BLaER1 (cell line): ENCODE data around the gene SLC22A16.
"Not testable (repeated sequence)": the region's sequence is repeated elsewhere in the genome, so short reads cannot be mapped to it uniquely, and the experiment has no call there.

ENCODE experiments used
- H3K27ac ChIP-seq: shearing (Covaris generic); formaldehyde crosslinking; 2 replicates; pipeline ENCODE4 v1.8.1; 2022
- H3K27me3 ChIP-seq: shearing (Covaris generic); formaldehyde crosslinking; 2 replicates; pipeline ENCODE4 v1.8.1; 2022
- H3K36me3 ChIP-seq: shearing (Covaris generic); formaldehyde crosslinking; 2 replicates; pipeline ENCODE4 v1.8.1; 2022
- H3K4me1 ChIP-seq: shearing (Covaris generic); formaldehyde crosslinking; 2 replicates; pipeline ENCODE4 v1.8.1; 2022
- H3K4me2 ChIP-seq: shearing (Covaris generic); formaldehyde crosslinking; 2 replicates; pipeline ENCODE4 v1.8.1; 2022
- H3K4me3 ChIP-seq: shearing (Covaris generic); formaldehyde crosslinking; 2 replicates; pipeline ENCODE4 v1.8.1; 2022
- H3K9ac ChIP-seq: shearing (Covaris generic); formaldehyde crosslinking; 2 replicates; pipeline ENCODE4 v1.8.1; 2022
- H3K9me3 ChIP-seq: shearing (Covaris generic); formaldehyde crosslinking; 2 replicates; pipeline ENCODE4 v1.8.1; 2022
- H4K20me1 ChIP-seq: shearing (Covaris generic); formaldehyde crosslinking; 2 replicates; pipeline ENCODE4 v1.8.1; 2022
- Cebpa-rat ChIP-seq: shearing (Covaris generic); IDR thresholded peaks from 2 replicates; pipeline ENCODE4 v1.8.1; 2022

SLC22A16 gene

GRCh38 chr6:110474500-110474899, 1.9 kb downstream of the SLC22A16 start:
- no peak for TF ChIP-seq Cebpa-rat
- Histone ChIP-seq H3K4me2 (peak overlapping the region; percentile 83), H3K36me3 (peaks cover 25% of the 10 kb centered on the region), H3K9ac (peak overlapping the region; percentile 87), H3K4me3 (peak overlapping the region; percentile 69), H3K9me3 (peaks cover 40% of the 10 kb centered on the region), H3K27ac (peak overlapping the region; percentile 97), H4K20me1 (no peaks in the 10 kb centered on the region), H3K27me3 (no peaks in the 10 kb centered on the region), H3K4me1 (peaks cover 32% of the 10 kb centered on the region)

GRCh38 chr6:110472739-110473138, 3.7 kb downstream of the SLC22A16 start:
- Histone ChIP-seq H3K4me2 (no peak overlapping the region), H3K9me3 (peaks cover 28% of the 10 kb centered on the region), H3K27ac (0 out of 2 replicates have a peak overlapping the region, but pooled peaks have one; percentile 12), H3K27me3 (no peaks in the 10 kb centered on the region), H3K4me1 (peaks cover 28% of the 10 kb centered on the region), H3K36me3 (peaks cover 19% of the 10 kb centered on the region), H3K9ac (no peak overlapping the region), H3K4me3 (no peak overlapping the region), H4K20me1 (no peaks in the 10 kb centered on the region)
- no peak for TF ChIP-seq Cebpa-rat

DNA sequence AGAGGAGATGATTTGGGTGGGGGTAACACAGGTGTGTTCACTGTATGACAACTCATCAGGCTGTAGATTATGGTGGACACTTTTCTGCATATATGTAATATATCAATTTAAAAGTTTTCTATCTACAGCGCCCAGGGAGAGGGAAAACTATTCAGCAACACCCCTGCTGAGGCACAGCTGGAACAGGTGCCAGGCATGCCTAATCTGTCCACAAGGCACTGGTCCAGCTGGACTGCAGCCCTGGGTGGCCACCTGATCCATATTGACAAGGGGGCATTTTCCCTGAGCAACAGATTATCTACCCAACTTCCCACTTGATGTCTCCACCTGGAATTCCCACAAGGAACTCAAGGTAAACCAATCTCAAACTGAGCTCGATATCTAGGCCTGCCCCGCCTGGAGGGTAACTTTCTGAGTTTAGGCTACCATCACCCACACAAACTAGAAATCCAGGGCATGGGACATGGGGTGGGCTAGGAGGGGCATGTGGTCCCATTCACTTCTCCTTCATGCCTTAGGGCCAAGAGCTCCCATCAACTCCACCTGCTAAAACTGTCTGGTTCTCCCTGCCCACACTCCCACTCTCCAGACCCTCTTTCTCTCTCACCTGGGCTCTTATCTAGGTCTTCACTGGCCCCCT, 4.6 kb downstream of the SLC22A16 start:
- H3K36me3 ChIP-seq = peaks cover 19% of the 10 kb centered on the region
- no peak overlapping the region for H3K4me3 ChIP-seq
- peak overlapping the region; percentile 40; the same call in 1 of the 2 replicates for H3K27ac ChIP-seq
- H3K4me1 ChIP-seq = peaks cover 19% of the 10 kb centered on the region
- no peaks in the 10 kb centered on the region for H4K20me1 ChIP-seq
- H3K9me3 ChIP-seq = peaks cover 28% of the 10 kb centered on the region
- no peaks in the 10 kb centered on the region for H3K27me3 ChIP-seq
- H3K4me2 ChIP-seq = no peak overlapping the region
- H3K9ac ChIP-seq = no peak overlapping the region
- no peak for TF ChIP-seq Cebpa-rat

DNA sequence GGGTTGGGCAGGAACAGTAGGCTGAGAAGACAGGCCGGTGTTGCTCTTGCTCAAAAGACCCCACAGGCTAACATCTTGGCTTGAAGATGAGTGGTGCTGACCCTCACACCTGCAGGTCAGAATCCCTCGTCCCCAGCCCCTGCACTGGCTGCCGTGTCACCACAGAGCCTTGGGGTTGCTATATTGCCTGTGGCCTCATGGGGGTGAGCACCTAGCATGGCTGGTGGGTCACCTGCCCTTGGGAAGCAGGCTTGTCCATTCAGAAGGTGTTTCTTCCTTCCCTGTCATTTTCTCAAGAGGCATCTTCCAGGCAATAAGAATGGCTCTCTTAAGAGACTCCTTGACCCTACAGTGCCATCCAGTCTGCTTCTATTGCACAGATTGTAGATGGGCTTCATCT, 7.7 kb downstream of the SLC22A16 start:
- Histone ChIP-seq H3K27ac (no peak overlapping the region), H3K36me3 (peaks cover 15% of the 10 kb centered on the region), H3K4me3 (no peak overlapping the region), H3K9ac (no peak overlapping the region), H4K20me1 (no peaks in the 10 kb centered on the region), H3K9me3 (peaks cover 50% of the 10 kb centered on the region), H3K27me3 (no peaks in the 10 kb centered on the region), H3K4me1 (peaks cover 3% of the 10 kb centered on the region), H3K4me2 (no peak overlapping the region)
- TF ChIP-seq Cebpa-rat = no peak

DNA sequence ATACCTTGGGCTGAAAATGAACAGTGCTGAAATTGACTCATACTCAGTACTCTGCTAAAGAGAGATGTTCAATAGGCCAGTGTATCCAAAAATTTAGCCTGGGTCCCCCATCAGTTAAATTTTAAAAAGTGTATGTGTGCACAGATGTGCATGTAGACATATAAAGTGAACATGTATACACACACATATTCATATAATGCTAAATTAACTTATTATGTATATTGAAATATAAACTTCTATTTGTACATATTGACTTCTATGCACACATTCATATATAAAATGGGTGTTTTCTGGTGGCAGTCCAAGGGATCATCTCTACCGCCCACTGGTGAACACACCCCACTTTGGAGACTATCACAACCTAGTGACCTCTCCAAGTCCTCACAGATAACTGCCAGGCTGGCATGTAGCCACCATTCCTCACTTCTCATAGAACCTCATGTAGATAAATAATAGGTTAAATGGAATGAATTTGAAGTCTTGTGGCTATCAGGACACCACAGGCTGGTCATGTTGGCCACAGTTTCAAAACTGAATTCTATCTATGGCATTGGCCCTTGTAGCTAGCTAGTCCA, 8.8 kb downstream of the SLC22A16 start:
- H3K4me3 ChIP-seq = no peak overlapping the region
- no peaks in the 10 kb centered on the region for H3K27me3 ChIP-seq
- peaks cover 51% of the 10 kb centered on the region for H3K9me3 ChIP-seq

GRCh38 chr6:110462884-110463481, 13.4 kb downstream of the SLC22A16 start:
- no peaks in the 10 kb centered on the region for H3K27me3 ChIP-seq
- H3K27ac ChIP-seq = no peak overlapping the region
- peaks cover 68% of the 10 kb centered on the region for H3K9me3 ChIP-seq
- no peak overlapping the region for H3K9ac ChIP-seq
- H3K4me3 ChIP-seq = no peak overlapping the region
- H4K20me1 ChIP-seq = peaks cover 6% of the 10 kb centered on the region; the same call in 1 of the 2 replicates
- TF ChIP-seq Cebpa-rat = no peak
- 0 out of 2 replicates have a peak, but pooled peaks cover 1% of the 10 kb centered on the region for H3K4me1 ChIP-seq
- H3K36me3 ChIP-seq = peaks cover 7% of the 10 kb centered on the region; the same call in 1 of the 2 replicates
- H3K4me2 ChIP-seq = no peak overlapping the region

More for the DNA sequence above, 8.8 kb downstream of the SLC22A16 start:
- TF ChIP-seq Cebpa-rat = no peak
- Histone ChIP-seq H3K27ac (no peak overlapping the region), H3K4me1 (no peaks in the 10 kb centered on the region), H3K4me2 (no peak overlapping the region), H4K20me1 (no peaks in the 10 kb centered on the region), H3K36me3 (peaks cover 9% of the 10 kb centered on the region), H3K9ac (no peak overlapping the region)

DNA sequence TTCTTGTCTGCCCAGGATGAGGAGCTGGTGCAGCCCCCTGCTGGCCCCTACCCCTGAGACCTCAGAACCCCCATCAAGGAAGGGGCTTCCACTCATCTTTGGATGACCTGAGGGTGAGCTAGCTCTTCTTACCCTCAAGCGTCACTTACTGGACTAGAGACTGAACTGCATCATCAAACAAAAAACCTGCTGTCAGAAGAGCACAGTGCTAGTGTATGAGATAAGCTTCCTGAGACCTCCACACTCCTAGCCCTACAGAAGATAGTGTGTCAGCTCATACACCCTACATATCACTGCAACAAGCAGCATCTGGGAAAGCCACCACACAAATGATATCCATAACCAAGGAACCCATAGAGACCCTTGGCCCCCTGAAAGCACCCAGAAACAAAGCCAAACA, 15.0 kb downstream of the SLC22A16 start:
- H3K27me3 ChIP-seq = no peaks in the 10 kb centered on the region
- no peak overlapping the region for H3K4me2 ChIP-seq
- 0 out of 2 replicates have a peak, but pooled peaks cover 5% of the 10 kb centered on the region for H3K4me1 ChIP-seq
- H3K36me3 ChIP-seq = peaks cover 11% of the 10 kb centered on the region
- no peak overlapping the region for H3K27ac ChIP-seq
- no peak overlapping the region for H3K9ac ChIP-seq
- no peak overlapping the region for H3K4me3 ChIP-seq
- peaks cover 6% of the 10 kb centered on the region; the same call in 1 of the 2 replicates for H4K20me1 ChIP-seq
- peaks cover 72% of the 10 kb centered on the region for H3K9me3 ChIP-seq
- TF ChIP-seq Cebpa-rat = no peak

- no peak overlapping the region for H3K4me2 ChIP-seq
- H3K36me3 ChIP-seq = peaks cover 24% of the 10 kb centered on the region
- H3K9me3 ChIP-seq = peaks cover 53% of the 10 kb centered on the region
These were observed 17.3 kb downstream of the SLC22A16 start for GRCh38 chr6:110459137-110459536.

GRCh38 chr6:110458476-110458875, 17.9 kb downstream of the SLC22A16 start:
- peaks cover 46% of the 10 kb centered on the region for H3K9me3 ChIP-seq
- H3K27me3 ChIP-seq = no peaks in the 10 kb centered on the region
- H3K27ac ChIP-seq = no peak overlapping the region
- H3K4me2 ChIP-seq = no peak overlapping the region
- H3K4me1 ChIP-seq = 0 out of 2 replicates have a peak, but pooled peaks cover 5% of the 10 kb centered on the region
- no peak overlapping the region for H3K9ac ChIP-seq
- peaks cover 31% of the 10 kb centered on the region for H3K36me3 ChIP-seq
- H3K4me3 ChIP-seq = no peak overlapping the region
- TF ChIP-seq Cebpa-rat = no peak
- H4K20me1 ChIP-seq = peaks cover 6% of the 10 kb centered on the region; the same call in 1 of the 2 replicates

More at GRCh38 chr6:110459137-110459536, 17.3 kb downstream of the SLC22A16 start:
- no peak for TF ChIP-seq Cebpa-rat
- 0 out of 2 replicates have a peak, but pooled peaks cover 5% of the 10 kb centered on the region for H3K4me1 ChIP-seq
- H3K27me3 ChIP-seq = no peaks in the 10 kb centered on the region
- H3K27ac ChIP-seq = no peak overlapping the region
- no peak overlapping the region for H3K9ac ChIP-seq
- peaks cover 6% of the 10 kb centered on the region; the same call in 1 of the 2 replicates for H4K20me1 ChIP-seq
- no peak overlapping the region for H3K4me3 ChIP-seq

GRCh38 chr6:110457567-110458175, 18.7 kb downstream of the SLC22A16 start:
- H3K4me1 ChIP-seq, H3K27ac ChIP-seq, H3K9ac ChIP-seq, H3K27me3 ChIP-seq, H3K4me3 ChIP-seq, H4K20me1 ChIP-seq: not testable (repeated sequence)
- H3K9me3 ChIP-seq = peaks cover 38% of the 10 kb centered on the region
- 0 out of 2 replicates have a peak overlapping the region, but pooled peaks have one; percentile 7 for H3K4me2 ChIP-seq
- peaks cover 34% of the 10 kb centered on the region for H3K36me3 ChIP-seq
